ENCODE data around the gene HSPD1. TPM values are rescaled to one million over a fixed set of nuclear protein-coding genes. Genes with fewer than 3 reads are reported as not detected.

Gene HSPD1
- total RNA-seq = 150 TPM
- long read RNA-seq, transcript HSPD1-202 (12 exons, 2,455 nt) = major isoform, 333 of 428 reads
- long read RNA-seq, partial matches to known transcripts = 67 of 428 reads
- long read RNA-seq, other reads (novel, unspliced or antisense) = 25 of 428 reads

GRCh38 chr2:197499594-197500502 lies at the start of gene HSPD1, which contains the start of gene HSPE1:
HSPD1 (minus strand) TSS chr2:197499840; CDS start chr2:197498848, 992 bp downstream.
HSPE1 (plus strand) TSS chr2:197500379; CDS start chr2:197500437, 58 bp downstream.
- Histone ChIP-seq H3K9me3 (no peaks in the 10 kb centered on the region), H3K36me3 (peaks cover 57% of the 10 kb centered on the region), H3K27ac (peak within 1 kb of the TSS; percentile 92), H3K27me3 (ENCODE audit: low read depth) (no peaks in the 10 kb centered on the region), H3K4me1 (peaks cover 53% of the 10 kb centered on the region), H3K4me3 (peak within 1 kb of the TSS; percentile 94)
- TF ChIP-seq, protein P1, sequence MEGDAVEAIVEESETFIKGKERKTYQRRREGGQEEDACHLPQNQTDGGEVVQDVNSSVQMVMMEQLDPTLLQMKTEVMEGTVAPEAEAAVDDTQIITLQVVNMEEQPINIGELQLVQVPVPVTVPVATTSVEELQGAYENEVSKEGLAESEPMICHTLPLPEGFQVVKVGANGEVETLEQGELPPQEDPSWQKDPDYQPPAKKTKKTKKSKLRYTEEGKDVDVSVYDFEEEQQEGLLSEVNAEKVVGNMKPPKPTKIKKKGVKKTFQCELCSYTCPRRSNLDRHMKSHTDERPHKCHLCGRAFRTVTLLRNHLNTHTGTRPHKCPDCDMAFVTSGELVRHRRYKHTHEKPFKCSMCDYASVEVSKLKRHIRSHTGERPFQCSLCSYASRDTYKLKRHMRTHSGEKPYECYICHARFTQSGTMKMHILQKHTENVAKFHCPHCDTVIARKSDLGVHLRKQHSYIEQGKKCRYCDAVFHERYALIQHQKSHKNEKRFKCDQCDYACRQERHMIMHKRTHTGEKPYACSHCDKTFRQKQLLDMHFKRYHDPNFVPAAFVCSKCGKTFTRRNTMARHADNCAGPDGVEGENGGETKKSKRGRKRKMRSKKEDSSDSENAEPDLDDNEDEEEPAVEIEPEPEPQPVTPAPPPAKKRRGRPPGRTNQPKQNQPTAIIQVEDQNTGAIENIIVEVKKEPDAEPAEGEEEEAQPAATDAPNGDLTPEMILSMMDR (IDR thresholded peaks at IDR 0.05) = no peak
- DNase-seq (peak; percentile 98), ATAC-seq (peak; percentile 96 to 98)
- intact Hi-C loops (cut with DNase I) = loop anchor here (10.0 kb wide), 1 partner anchor 275 kb away; no protein-coding TSS in a partner anchor

GRCh38 chr2:197548582-197548981 lies 48.9 kb upstream of the HSPD1 start:
- no peak overlapping the region for H3K4me3 ChIP-seq
- H3K36me3 ChIP-seq = peaks cover 82% of the 10 kb centered on the region
- H3K9me3 ChIP-seq = no peaks in the 10 kb centered on the region
- no peak overlapping the region for H3K27ac ChIP-seq
- ATAC-seq = no peak
- TF ChIP-seq, protein P1 (IDR thresholded peaks at IDR 0.05) = no peak
- intact Hi-C loops (cut with DNase I) = no loop called here
- DNase-seq = no peak
- no peaks in the 10 kb centered on the region for H3K4me1 ChIP-seq
- H3K27me3 ChIP-seq (ENCODE audit: low read depth) = no peaks in the 10 kb centered on the region

DNA sequence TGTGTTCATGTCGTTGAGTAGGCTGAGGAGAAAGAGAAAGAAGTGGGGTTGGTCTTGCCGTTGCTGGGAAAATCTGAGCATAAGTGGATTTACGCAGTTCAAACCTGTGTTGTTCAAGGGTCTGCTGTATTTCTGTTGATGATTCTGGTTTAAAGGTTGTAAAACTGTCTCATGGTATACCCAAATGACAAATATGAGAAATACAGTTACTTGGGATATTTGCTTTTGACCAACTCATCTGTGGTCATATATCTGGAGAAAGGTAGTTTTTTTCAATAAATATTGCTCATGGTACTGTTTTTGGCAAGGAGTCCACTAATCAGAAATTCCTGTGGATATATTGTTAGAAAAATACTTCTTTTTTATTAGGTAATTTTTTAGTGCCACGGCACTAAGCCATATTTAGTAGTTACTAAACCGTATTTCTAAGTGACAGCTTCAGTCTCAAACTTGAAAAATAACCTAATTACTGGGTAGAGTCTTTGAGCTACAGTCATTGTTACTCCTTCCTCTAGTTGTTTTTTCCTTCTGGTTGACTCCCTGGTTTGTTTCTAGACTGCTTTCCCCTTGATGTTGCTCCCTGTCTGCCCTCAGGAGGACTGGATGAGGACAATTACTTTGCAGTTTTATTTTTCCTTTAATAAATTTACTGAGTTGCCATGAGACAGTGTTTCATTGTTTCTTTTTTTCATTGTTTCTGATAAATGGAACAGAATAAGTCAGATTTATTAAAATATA lies 47.7 kb upstream of the HSPD1 start:
- TF ChIP-seq, protein P1 (IDR thresholded peaks at IDR 0.05) = no peak
- no peak for DNase-seq

DNA sequence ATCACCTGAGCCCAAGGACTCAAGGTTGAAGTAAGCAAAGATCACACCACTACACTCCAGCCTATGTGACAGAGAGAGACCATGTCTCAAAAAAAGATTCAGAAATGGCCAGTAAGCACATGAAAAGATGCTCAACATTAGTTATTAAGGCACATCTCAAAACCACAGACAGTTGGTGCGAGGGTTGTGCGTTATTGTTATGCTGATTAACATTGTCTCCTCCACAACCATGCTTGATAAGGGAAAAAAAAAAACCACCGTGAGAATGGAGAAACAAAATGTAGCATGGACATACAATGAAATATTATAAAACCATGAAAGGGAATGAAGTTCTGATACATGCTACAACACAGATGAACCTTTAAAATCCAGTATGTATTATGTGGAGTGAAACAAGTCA lies 43.6 kb upstream of the HSPD1 start:
- DNase-seq (no peak), ATAC-seq (no peak)
- H3K36me3 ChIP-seq = peaks cover 76% of the 10 kb centered on the region
- H3K4me3 ChIP-seq = no peak overlapping the region
- no peaks in the 10 kb centered on the region for H3K4me1 ChIP-seq
- H3K9me3 ChIP-seq = no peaks in the 10 kb centered on the region
- TF ChIP-seq, protein P1 (IDR thresholded peaks at IDR 0.05) = no peak
- no peaks in the 10 kb centered on the region for H3K27me3 ChIP-seq (ENCODE audit: low read depth)
- intact Hi-C loops (cut with DNase I) = no loop called here
- H3K27ac ChIP-seq = no peak overlapping the region

More for the DNA sequence above, 47.7 kb upstream of the HSPD1 start:
- H3K27me3 ChIP-seq (ENCODE audit: low read depth) = no peaks in the 10 kb centered on the region
- no peak for ATAC-seq
- no peak overlapping the region for H3K4me3 ChIP-seq
- no peak overlapping the region for H3K27ac ChIP-seq
- peaks cover 85% of the 10 kb centered on the region for H3K36me3 ChIP-seq
- intact Hi-C loops (cut with DNase I) = no loop called here
- H3K9me3 ChIP-seq = no peaks in the 10 kb centered on the region
- no peaks in the 10 kb centered on the region for H3K4me1 ChIP-seq

DNA sequence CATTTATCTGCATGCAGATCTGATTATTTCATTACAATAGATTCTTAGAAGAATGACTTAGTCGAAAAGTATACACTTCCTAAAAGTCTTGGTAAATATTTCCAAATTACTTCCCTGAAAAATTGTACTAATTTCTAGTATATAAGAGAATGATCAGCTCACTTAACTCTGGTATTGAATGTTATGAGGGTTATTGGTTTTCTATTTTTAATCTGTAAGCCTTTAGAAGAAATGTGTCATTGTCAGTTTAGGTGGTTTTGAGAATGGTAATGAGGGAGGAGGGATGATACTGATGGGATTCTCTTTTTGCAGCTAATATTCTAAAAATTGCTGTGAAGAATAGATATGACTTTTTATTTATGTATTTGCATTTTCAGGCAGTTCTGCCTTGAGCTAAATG lies 40.1 kb upstream of the HSPD1 start:
- H3K36me3 ChIP-seq = peaks cover 75% of the 10 kb centered on the region
- TF ChIP-seq, protein P1 (IDR thresholded peaks at IDR 0.05) = no peak
- ATAC-seq (no peak), DNase-seq (no peak)
- intact Hi-C loops (cut with DNase I) = no loop called here
- no peaks in the 10 kb centered on the region for H3K4me1 ChIP-seq
- H3K9me3 ChIP-seq = no peaks in the 10 kb centered on the region
- H3K4me3 ChIP-seq = no peak overlapping the region
- H3K27me3 ChIP-seq (ENCODE audit: low read depth) = no peaks in the 10 kb centered on the region
- no peak overlapping the region for H3K27ac ChIP-seq

Measured in lower lobe of right lung (tissue), 2 donors.